Tibial nerve (tissue), 4 donors: Measurements from ENCODE around the gene TAS2R60.

Source experiments
- EP300 ChIP-seq, 2 donors: sonication (generic); formaldehyde crosslinking; IDR thresholded peaks; one replicate each; pipeline ENCODE4 v1.6.1; 2017; ENCODE audit warnings: antibody characterized with exemption in 2 of 2, mild to moderate bottlenecking in 1 of 2
- POLR2A ChIP-seq, 2 donors: fragments of 450-650 bp; IDR thresholded peaks; one replicate each; pipeline ENCODE4 v1.6.1; 2017; ENCODE audit warnings: antibody characterized with exemption in 2 of 2, mild to moderate bottlenecking in 2 of 2, moderate library complexity in 2 of 2
- TF ChIP-seq, protein P1 (sequence below), 5 experiments: fragments of 200-600 bp in 3 of 5; fragments of 450-650 bp in 2 of 5; sonication (generic) in 3 of 5; IDR thresholded peaks; one replicate each; pipeline ENCODE4 v1.5.1; 2016 to 2019; ENCODE audit warnings: antibody characterized with exemption in 5 of 5, mild to moderate bottlenecking in 3 of 5, moderate library complexity in 2 of 5

DNA sequence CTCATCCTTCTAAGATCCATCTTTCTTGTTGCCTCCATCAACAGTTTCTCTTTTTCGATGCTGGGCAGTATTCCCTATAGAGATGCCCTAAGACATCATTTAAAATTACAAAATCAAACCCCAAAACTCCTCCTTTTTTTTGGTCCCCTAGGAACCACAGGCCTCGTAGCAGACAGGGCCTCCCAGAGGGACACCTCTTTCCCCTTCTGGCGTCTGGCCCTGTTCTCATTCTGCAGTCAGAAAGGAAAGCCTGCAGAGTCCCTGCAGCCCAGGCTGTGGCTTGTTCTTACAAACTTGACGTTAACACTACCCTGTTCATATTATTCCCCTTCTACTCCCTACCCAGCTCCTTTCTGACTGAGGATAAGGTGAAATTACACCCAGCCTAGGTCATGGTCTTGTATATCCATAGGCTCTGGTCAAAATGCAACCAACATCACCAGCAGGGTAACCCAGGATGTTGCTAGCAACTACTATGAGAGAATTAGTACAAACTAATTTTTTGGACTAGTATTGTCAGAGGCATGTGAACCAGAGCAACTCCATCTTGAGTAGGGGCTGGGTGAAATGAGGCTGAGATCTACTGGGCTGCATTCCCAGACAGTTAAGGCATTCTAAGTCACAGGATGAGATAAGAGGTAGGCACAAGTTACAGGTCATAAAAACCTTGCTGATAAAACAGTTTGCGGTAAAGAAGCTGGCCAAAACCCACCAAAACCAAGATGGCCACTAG, 31.1 kb upstream of the TAS2R60 start:
- TF ChIP-seq, protein P1, sequence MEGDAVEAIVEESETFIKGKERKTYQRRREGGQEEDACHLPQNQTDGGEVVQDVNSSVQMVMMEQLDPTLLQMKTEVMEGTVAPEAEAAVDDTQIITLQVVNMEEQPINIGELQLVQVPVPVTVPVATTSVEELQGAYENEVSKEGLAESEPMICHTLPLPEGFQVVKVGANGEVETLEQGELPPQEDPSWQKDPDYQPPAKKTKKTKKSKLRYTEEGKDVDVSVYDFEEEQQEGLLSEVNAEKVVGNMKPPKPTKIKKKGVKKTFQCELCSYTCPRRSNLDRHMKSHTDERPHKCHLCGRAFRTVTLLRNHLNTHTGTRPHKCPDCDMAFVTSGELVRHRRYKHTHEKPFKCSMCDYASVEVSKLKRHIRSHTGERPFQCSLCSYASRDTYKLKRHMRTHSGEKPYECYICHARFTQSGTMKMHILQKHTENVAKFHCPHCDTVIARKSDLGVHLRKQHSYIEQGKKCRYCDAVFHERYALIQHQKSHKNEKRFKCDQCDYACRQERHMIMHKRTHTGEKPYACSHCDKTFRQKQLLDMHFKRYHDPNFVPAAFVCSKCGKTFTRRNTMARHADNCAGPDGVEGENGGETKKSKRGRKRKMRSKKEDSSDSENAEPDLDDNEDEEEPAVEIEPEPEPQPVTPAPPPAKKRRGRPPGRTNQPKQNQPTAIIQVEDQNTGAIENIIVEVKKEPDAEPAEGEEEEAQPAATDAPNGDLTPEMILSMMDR (IDR thresholded peaks at IDR 0.05), result no peak
- TF ChIP-seq POLR2A (IDR thresholded peaks at IDR 0.05) (no peak), EP300 (IDR thresholded peaks at IDR 0.05) (no peak)
